SK-N-SH treated with all-trans-retinoic acid at 6 μM for 48 hours (cell line): ENCODE data around the gene FGGY.

Source experiments
- ATAC-seq: fragments of 200-7000 bp; cut with Tn5 transposase; 3 replicates; pipeline ENCODE4 v1.9.1; 2020; ENCODE audit warnings: mild to moderate bottlenecking, moderate library complexity
- ARNTL ChIP-seq: fragments of 450-650 bp; formaldehyde crosslinking; IDR thresholded peaks from 2 replicates; pipeline ENCODE4 v1.5.0; 2020; ENCODE audit warnings: low read depth, mild to moderate bottlenecking, moderate library complexity, borderline replicate concordance
- BACH2 ChIP-seq: fragments of 250-450 bp; sonication (Bioruptor Pico); IDR thresholded peaks from 2 replicates; pipeline ENCODE4 v1.9.0; 2021; ENCODE audit warnings: mild to moderate bottlenecking, borderline replicate concordance
- CREB5 ChIP-seq: fragments of 250-450 bp; sonication (Bioruptor Pico); IDR thresholded peaks from 2 replicates; pipeline ENCODE4 v1.5.1; 2020; ENCODE audit warnings: low read depth, mild to moderate bottlenecking, moderate library complexity
- CSDC2 ChIP-seq: fragments of 250-450 bp; sonication (Bioruptor Pico); IDR thresholded peaks from 2 replicates; pipeline ENCODE4 v1.5.0; 2020; ENCODE audit warnings: mild to moderate bottlenecking, moderate library complexity
- ESRRG ChIP-seq: fragments of 250-450 bp; sonication (Bioruptor Pico); IDR thresholded peaks from 2 replicates; pipeline ENCODE4 v1.6.1; 2021; ENCODE audit warnings: mild to moderate bottlenecking
- GLIS3 ChIP-seq: fragments of 250-450 bp; sonication (Bioruptor Pico); IDR thresholded peaks from 2 replicates; pipeline ENCODE4 v1.5.0; 2020; ENCODE audit warnings: mild to moderate bottlenecking, moderate library complexity
- ISL1 ChIP-seq: fragments of 250-450 bp; sonication (Bioruptor Pico); IDR thresholded peaks from 2 replicates; pipeline ENCODE4 v2.1.2; 2022; ENCODE audit warnings: mild to moderate bottlenecking, moderate library complexity
- OSR1 ChIP-seq: fragments of 250-450 bp; sonication (Bioruptor Pico); IDR thresholded peaks from 2 replicates; pipeline ENCODE4 v1.8.0; 2022; ENCODE audit warnings: moderate library complexity, mild to moderate bottlenecking, inconsistent platforms
- PATZ1 ChIP-seq: fragments of 250-450 bp; sonication (Bioruptor Pico); IDR thresholded peaks from 2 replicates; pipeline ENCODE4 v1.8.0; 2020; ENCODE audit warnings: mild to moderate bottlenecking, moderate library complexity, borderline replicate concordance
- PPARA ChIP-seq: fragments of 250-450 bp; sonication (Bioruptor Pico); IDR thresholded peaks from 2 replicates; pipeline ENCODE4 v1.5.0; 2020; ENCODE audit warnings: mild to moderate bottlenecking, borderline replicate concordance
- RARB ChIP-seq: fragments of 250-450 bp; sonication (Bioruptor Pico); IDR thresholded peaks from 2 replicates; pipeline ENCODE4 v1.8.0; 2021; ENCODE audit warnings: mild to moderate bottlenecking, moderate library complexity
- SNAI2 ChIP-seq: fragments of 250-450 bp; sonication (Bioruptor Pico); IDR thresholded peaks from 2 replicates; pipeline ENCODE4 v1.5.0; 2020; ENCODE audit warnings: mild to moderate bottlenecking, moderate library complexity
- TCF4 ChIP-seq: fragments of 250-450 bp; sonication (Bioruptor Pico); IDR thresholded peaks from 2 replicates; pipeline ENCODE4 v1.8.0; 2021; ENCODE audit warnings: mild to moderate bottlenecking, moderate library complexity, borderline replicate concordance
- TSHZ2 ChIP-seq: fragments of 250-450 bp; sonication (Bioruptor Pico); IDR thresholded peaks from 2 replicates; pipeline ENCODE4 v1.5.0; 2020; ENCODE audit warnings: mild to moderate bottlenecking, moderate library complexity
- ZC3H10 ChIP-seq: fragments of 250-450 bp; sonication (Bioruptor Pico); IDR thresholded peaks from 2 replicates; pipeline ENCODE4 v1.5.1; 2021; ENCODE audit warnings: mild to moderate bottlenecking, moderate library complexity
- ZFP3 ChIP-seq: fragments of 250-450 bp; sonication (Bioruptor Pico); IDR thresholded peaks from 2 replicates; pipeline ENCODE4 v1.5.0; 2020; ENCODE audit warnings: mild to moderate bottlenecking, moderate library complexity
- ZFP30 ChIP-seq: fragments of 450-650 bp; formaldehyde crosslinking; IDR thresholded peaks from 2 replicates; pipeline ENCODE4 v1.5.0; 2022; ENCODE audit warnings: mild to moderate bottlenecking, moderate library complexity
- ZNF565 ChIP-seq: fragments of 450-650 bp; formaldehyde crosslinking; conservative IDR thresholded peaks from 2 replicates; pipeline ENCODE4 v1.5.0; 2020; ENCODE audit warnings: low read depth, mild to moderate bottlenecking, moderate library complexity
- ZNF70 ChIP-seq: fragments of 450-650 bp; formaldehyde crosslinking; IDR thresholded peaks from 2 replicates; pipeline ENCODE4 v1.5.0; 2020; ENCODE audit warnings: mild to moderate bottlenecking, moderate library complexity
- ZNF8 ChIP-seq: fragments of 450-650 bp; formaldehyde crosslinking; IDR thresholded peaks from 2 replicates; pipeline ENCODE4 v1.5.0; 2020; ENCODE audit warnings: mild to moderate bottlenecking, moderate library complexity

Gene FGGY

GRCh38 chr1:59776960-59777852 lies 480.3 kb downstream of the FGGY start:
- ATAC-seq: peak; percentile 83

GRCh38 chr1:59779949-59780348 lies 483.1 kb downstream of the FGGY start:
- no peak for ATAC-seq
- TF ChIP-seq RARB (CRISPR knock-in tag) (no peak), CSDC2 (CRISPR knock-in tag) (no peak), ZFP3 (CRISPR knock-in tag) (no peak), ISL1 (no peak), CREB5 (no peak), ZFP30 (no peak)

More at GRCh38 chr1:59776960-59777852, 480.3 kb downstream of the FGGY start:
- no peak for TF ChIP-seq ZNF8
- no peak for TF ChIP-seq ARNTL (CRISPR knock-in tag)
- TF ChIP-seq GLIS3: no peak
- no peak for TF ChIP-seq ZC3H10
- TF ChIP-seq TSHZ2 (CRISPR knock-in tag): no peak
- no peak for TF ChIP-seq OSR1 (CRISPR knock-in tag)
- TF ChIP-seq ZNF70: no peak
- TF ChIP-seq SNAI2 (CRISPR knock-in tag): no peak
- TF ChIP-seq CSDC2 (CRISPR knock-in tag): no peak
- no peak for TF ChIP-seq ZFP3 (CRISPR knock-in tag)
- no peak for TF ChIP-seq ISL1
- no peak for TF ChIP-seq CREB5
- no peak for TF ChIP-seq PPARA (CRISPR knock-in tag)
- TF ChIP-seq RARB (CRISPR knock-in tag): no peak
- no peak for TF ChIP-seq TCF4 (CRISPR knock-in tag)

DNA sequence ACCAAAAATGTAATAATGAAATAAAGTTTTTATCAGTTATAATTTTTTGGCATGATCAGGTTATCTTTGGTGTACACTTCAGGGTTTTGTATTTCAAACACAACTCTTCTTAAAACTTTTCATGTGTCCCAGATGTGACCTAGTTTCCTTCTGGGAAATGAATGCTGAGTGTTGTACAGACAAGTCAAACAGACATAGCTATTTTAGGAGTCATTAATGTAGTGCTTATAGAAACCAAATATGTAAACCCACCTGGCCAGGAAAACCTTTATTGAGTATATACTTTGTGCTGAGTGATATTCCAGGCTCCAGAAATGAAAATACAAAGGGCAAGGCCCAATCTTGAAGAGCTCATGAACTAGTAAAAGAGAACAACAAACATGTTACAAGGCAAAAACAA lies 491.9 kb downstream of the FGGY start:
- TF ChIP-seq RARB (CRISPR knock-in tag) (no peak), GLIS3 (no peak), BACH2 (CRISPR knock-in tag) (no peak), ISL1 (no peak), ZNF70 (no peak), ZC3H10 (no peak), ZFP30 (no peak), ARNTL (CRISPR knock-in tag) (no peak), PPARA (CRISPR knock-in tag) (no peak), OSR1 (CRISPR knock-in tag) (no peak), PATZ1 (CRISPR knock-in tag) (no peak), ZNF565 (CRISPR knock-in tag) (no peak), ESRRG (CRISPR knock-in tag) (no peak), TSHZ2 (CRISPR knock-in tag) (no peak)
- no peak; the same call in 2 of the 3 replicates for ATAC-seq
